ENCODE measurements around the gene NPTX1. TPM values are rescaled to one million over a fixed set of nuclear protein-coding genes. Genes with fewer than 3 reads are reported as not detected.

NPTX1 gene
- total RNA-seq, 1 donor from 2014 or later: 0.25 TPM

Other genes with a start within 250 kb of the NPTX1 start
- 59.8 TPM for gene RNF213, start 215.8 kb downstream of the NPTX1 start, total RNA-seq
- 15.6 TPM for gene ENDOV, start 61.4 kb downstream of the NPTX1 start, total RNA-seq
- gene RPTOR, start 68.2 kb upstream of the NPTX1 start, total RNA-seq: 18.8 TPM